ENCODE data around the gene LRRC1. TPM values are rescaled to one million over a fixed set of nuclear protein-coding genes. Genes with fewer than 3 reads are reported as not detected.
"Not testable (repeated sequence)": the region's sequence is repeated elsewhere in the genome, so short reads cannot be mapped to it uniquely, and the experiment has no call there.

LRRC1 gene
- total and polyA plus RNA-seq, 2 experiments from 2014 or later, result 11.3 to 16.6 TPM

- not testable (repeated sequence) for DNase-seq (ENCODE audit: low spot score); H3K4me2 ChIP-seq; H3K27me3 Mint-ChIP-seq (ENCODE audit: insufficient read depth, low read depth, poor library complexity); H3K4me3 Mint-ChIP-seq; H3K27ac ChIP-seq (ENCODE audit: low read depth); H3K79me2 ChIP-seq (replicated peaks; ENCODE audit: insufficient read depth); ATAC-seq; H3K4me1 ChIP-seq (ENCODE audit: insufficient read depth); H3K36me3 ChIP-seq (ENCODE audit: insufficient read depth); H3F3A ChIP-seq (replicated peaks; ENCODE audit: low read depth); H4K20me1 ChIP-seq (replicated peaks; ENCODE audit: insufficient read depth); H3K27ac Mint-ChIP-seq; H3K27me3 ChIP-seq (ENCODE audit: insufficient read depth); H2AFZ ChIP-seq; H3K4me3 ChIP-seq; H3K4me1 Mint-ChIP-seq
- Mint-ChIP-seq H3K36me3 (ENCODE audit: low read depth) (peaks cover 34% of the 10 kb centered on the region), H3K9me3 (peaks cover 30% of the 10 kb centered on the region)
- H3K9me2 ChIP-seq (ENCODE audit: insufficient read depth), result 0 out of 2 replicates have a peak, but pooled peaks cover 11% of the 10 kb centered on the region
These were observed 18.7 kb upstream of the LRRC1 start for GRCh38 chr6:53776152-53776551.

- not testable (repeated sequence) for H3K4me3 ChIP-seq
These were observed 9.8 kb upstream of the LRRC1 start for GRCh38 chr6:53784991-53785390.

GRCh38 chr6:53786832-53787231 lies 8.0 kb upstream of the LRRC1 start:
- Histone ChIP-seq H3K79me2 (replicated peaks; ENCODE audit: insufficient read depth) (no peaks in the 10 kb centered on the region), H3K4me2 (no peak overlapping the region), H3K27ac (ENCODE audit: low read depth) (no peak overlapping the region), H3F3A (replicated peaks; ENCODE audit: low read depth) (no peaks in the 10 kb centered on the region), H3K36me3 (ENCODE audit: insufficient read depth) (no peaks in the 10 kb centered on the region), H3K4me1 (ENCODE audit: insufficient read depth) (peaks cover 8% of the 10 kb centered on the region), H3K9me2 (ENCODE audit: insufficient read depth) (no peaks in the 10 kb centered on the region), H3K4me3 (no peak overlapping the region), H4K20me1 (replicated peaks; ENCODE audit: insufficient read depth) (no peaks in the 10 kb centered on the region), H2AFZ (no peak overlapping the region), H3K27me3 (ENCODE audit: insufficient read depth) (no peaks in the 10 kb centered on the region)
- Mint-ChIP-seq H3K36me3 (ENCODE audit: low read depth) (peaks cover 22% of the 10 kb centered on the region; the same call in 2 of the 3 replicates), H3K27me3 (ENCODE audit: insufficient read depth, low read depth, poor library complexity) (no peaks in the 10 kb centered on the region), H3K9me3 (peaks cover 12% of the 10 kb centered on the region), H3K27ac (no peak overlapping the region), H3K4me3 (no peak overlapping the region), H3K4me1 (peaks cover 8% of the 10 kb centered on the region; the same call in 2 of the 3 replicates)
- ATAC-seq (no peak), DNase-seq (ENCODE audit: low spot score) (no peak)
- TF ChIP-seq ZNF331 (CRISPR knock-in tag; IDR thresholded peaks at IDR 0.05; ENCODE audit: low read depth) (no peak), NANOG (IDR thresholded peaks at IDR 0.05; ENCODE audit: borderline replicate concordance) (no peak), CREB1 (CRISPR knock-in tag; IDR thresholded peaks at IDR 0.05; ENCODE audit: low read depth) (no peak), REST (IDR thresholded peaks at IDR 0.05; ENCODE audit: unreplicated experiment) (no peak)

More at GRCh38 chr6:53784991-53785390, 9.8 kb upstream of the LRRC1 start:
- not testable (repeated sequence) for H3K4me2 ChIP-seq; H3K27me3 Mint-ChIP-seq (ENCODE audit: insufficient read depth, low read depth, poor library complexity); H3F3A ChIP-seq (replicated peaks; ENCODE audit: low read depth); H3K4me1 ChIP-seq (ENCODE audit: insufficient read depth); H3K36me3 ChIP-seq (ENCODE audit: insufficient read depth); H3K4me3 Mint-ChIP-seq; DNase-seq (ENCODE audit: low spot score); ATAC-seq; H3K9me2 ChIP-seq (ENCODE audit: insufficient read depth); H3K27ac Mint-ChIP-seq; H3K79me2 ChIP-seq (replicated peaks; ENCODE audit: insufficient read depth); H3K27ac ChIP-seq (ENCODE audit: low read depth); H4K20me1 ChIP-seq (replicated peaks; ENCODE audit: insufficient read depth); H2AFZ ChIP-seq; H3K4me1 Mint-ChIP-seq; H3K27me3 ChIP-seq (ENCODE audit: insufficient read depth)
- H3K36me3 Mint-ChIP-seq (ENCODE audit: low read depth), result peaks cover 22% of the 10 kb centered on the region; the same call in 2 of the 3 replicates
- peaks cover 12% of the 10 kb centered on the region for H3K9me3 Mint-ChIP-seq
